Urinary bladder (tissue), 4 donors: ENCODE results near the gene GOSR2. TPM values are rescaled to one million over a fixed set of nuclear protein-coding genes. Genes with fewer than 3 reads are reported as not detected.
"Not testable (repeated sequence)": the region's sequence is repeated elsewhere in the genome, so short reads cannot be mapped to it uniquely, and the experiment has no call there.

Experiments
- DNase-seq: peaks from one replicate; pipeline ENCODE4 v3.0.0-alpha.2; 2015; ENCODE audit errors: extremely low spot score
- H3K27ac ChIP-seq: one replicate; pipeline ENCODE4 v1.5.1; 2013; ENCODE audit warnings: low read depth, mild to moderate bottlenecking, moderate library complexity
- H3K36me3 ChIP-seq: one replicate; pipeline ENCODE4 v1.6.1; 2013; ENCODE audit warnings: mild to moderate bottlenecking, moderate library complexity; ENCODE audit not compliant: insufficient read depth
- H3K4me1 ChIP-seq: one replicate; pipeline ENCODE4 v1.6.1; 2013; ENCODE audit warnings: mild to moderate bottlenecking, moderate library complexity; ENCODE audit not compliant: insufficient read depth
- H3K4me3 ChIP-seq: one replicate; pipeline ENCODE4 v1.5.1; 2013; ENCODE audit warnings: low read depth, low read length
- WGBS: extraction: QIAGEN DNeasy Blood & Tissue Kit; methylation state at CpG from one replicate; pipeline ENCODE4 v1.1.7; 2013; 5-methylcytosine and 5-hydroxymethylcytosine counted together
- polyA plus RNA-seq: library from polyadenylated mRNA; stranded (reverse); fragments of 200-250 nt; gene quantifications from one replicate; pipeline ENCODE4 v1.2.3, GENCODE V29; 2013
- small RNA-seq: library from RNA; depleted of rRNA; stranded (forward); fragments of <200 nt; gene quantifications from one replicate; pipeline ENCODE3, GENCODE V24; 2014
- total RNA-seq: library from RNA; depleted of rRNA; stranded (reverse); fragments of >200 nt; gene quantifications from one replicate; pipeline ENCODE4 v1.2.3, GENCODE V29; 2014
- donor health status: healthy with polysubstance abuse.
- donor health status: healthy.

The GOSR2 gene
- total and polyA plus RNA-seq, 2 donors, result 34.4 to 45.9 TPM

DNA sequence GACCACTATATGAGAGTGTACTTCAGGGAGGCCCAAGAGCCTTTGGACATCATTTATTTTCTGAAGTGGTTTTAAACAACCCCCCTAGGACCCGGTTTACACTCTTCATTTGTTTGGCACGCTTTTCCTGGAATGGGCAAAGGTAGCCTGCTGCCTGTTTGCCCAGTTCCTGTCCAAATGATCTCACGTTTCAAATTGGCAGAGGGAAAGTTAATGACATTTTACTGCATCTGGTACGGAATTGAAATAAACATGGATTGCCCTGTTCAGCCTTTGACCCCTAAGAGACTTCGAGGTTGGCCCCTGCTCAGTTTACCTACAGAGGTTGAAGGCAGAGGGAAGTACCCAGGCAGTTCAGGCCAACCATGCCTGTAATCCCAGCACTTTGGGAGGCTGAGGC is 61.9 kb downstream of the GOSR2 start:
- no peak for DNase-seq
- H3K27ac ChIP-seq, result no peak overlapping the region
- no peak overlapping the region for H3K4me3 ChIP-seq
- no peaks in the 10 kb centered on the region for H3K4me1 ChIP-seq
- no peaks in the 10 kb centered on the region for H3K36me3 ChIP-seq
- WGBS, result 52% methylated on average over 5 of the region's 5 CpGs

DNA sequence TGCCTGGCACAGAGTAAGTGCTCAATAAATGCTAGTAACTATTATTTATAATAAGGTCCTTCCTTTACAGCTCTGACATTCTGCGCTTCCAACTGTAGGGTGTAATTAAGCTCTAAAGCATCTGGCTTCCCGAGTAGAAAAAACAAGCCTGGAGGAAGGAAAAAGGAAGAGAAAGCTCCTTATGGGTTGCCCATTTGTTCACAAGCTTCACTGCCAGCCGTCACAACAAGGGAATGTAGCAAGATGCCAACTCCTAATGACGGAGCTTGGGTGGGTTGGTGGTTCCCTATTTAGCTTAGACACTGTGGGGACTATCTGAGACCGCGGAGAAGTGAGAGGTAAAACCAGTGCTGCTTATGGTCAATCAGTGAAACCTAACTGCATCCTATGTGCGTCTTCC is 63.4 kb downstream of the GOSR2 start:
- H3K36me3 ChIP-seq, result no peaks in the 10 kb centered on the region
- H3K4me3 ChIP-seq, result no peak overlapping the region
- H3K27ac ChIP-seq, result no peak overlapping the region
- no peaks in the 10 kb centered on the region for H3K4me1 ChIP-seq
- DNase-seq, result no peak
- WGBS, result 80% methylated on average over 7 of the region's 7 CpGs

DNA sequence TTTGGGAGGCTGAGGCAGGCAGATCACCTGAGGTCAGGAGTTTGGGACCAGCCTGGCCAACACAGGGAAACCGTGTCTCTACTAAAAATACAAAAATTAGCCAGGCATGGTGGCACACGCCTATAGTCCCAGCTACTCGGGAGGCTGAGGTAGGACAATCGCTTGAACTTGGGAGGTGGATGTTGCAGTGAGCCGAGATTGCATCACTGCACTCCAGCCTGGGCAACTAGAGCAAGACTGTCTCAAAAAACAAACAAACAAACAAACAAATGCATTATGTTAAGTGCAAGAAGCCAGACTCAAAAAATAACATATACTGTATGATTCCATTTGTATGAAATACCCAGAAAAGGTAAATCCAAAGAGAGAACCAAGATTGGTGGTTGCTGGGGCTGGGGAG is 65.0 kb downstream of the GOSR2 start:
- WGBS, result 84% methylated on average over 5 of the region's 5 CpGs
- not testable (repeated sequence) for H3K4me3 ChIP-seq, H3K4me1 ChIP-seq, H3K27ac ChIP-seq, H3K36me3 ChIP-seq, DNase-seq

DNA sequence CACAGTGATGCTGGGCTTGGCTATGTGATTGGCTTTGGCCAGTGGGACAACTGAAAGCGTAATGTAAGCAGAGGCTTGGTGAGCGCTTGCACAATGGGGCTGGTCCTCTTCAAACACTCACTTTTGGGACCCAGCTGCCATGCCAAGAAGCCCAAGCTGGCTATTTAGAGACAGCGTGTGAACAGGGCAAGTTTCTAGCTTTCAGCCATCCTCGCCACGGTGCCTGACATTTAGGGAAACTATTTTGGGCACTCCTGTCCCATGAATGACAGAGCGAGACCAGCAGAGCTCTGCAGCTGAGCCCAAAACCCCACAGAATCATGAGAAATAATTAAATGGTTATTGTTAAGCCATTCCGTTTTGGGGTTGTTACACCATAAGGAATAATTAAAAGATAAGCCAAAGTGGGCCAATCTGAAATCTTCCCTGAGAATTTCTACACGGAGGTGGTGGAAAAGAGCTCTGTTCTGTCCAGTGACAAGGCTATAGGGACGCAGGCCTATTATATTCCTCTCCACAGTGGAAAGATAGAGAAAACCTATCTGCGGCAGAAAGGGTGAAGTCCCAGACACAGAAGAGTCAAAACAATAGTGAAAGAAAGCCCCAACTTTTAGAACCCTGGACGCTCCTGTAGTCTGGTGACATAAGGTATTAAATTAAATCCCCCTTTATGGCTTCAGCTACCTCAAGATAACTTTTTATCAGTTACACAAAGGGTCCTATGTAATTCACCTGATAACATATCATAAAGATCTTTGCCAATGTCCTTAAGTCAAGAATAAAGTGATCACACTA is 66.9 kb downstream of the GOSR2 start:
- Histone ChIP-seq H3K36me3 (no peaks in the 10 kb centered on the region), H3K27ac (no peak overlapping the region), H3K4me1 (no peaks in the 10 kb centered on the region), H3K4me3 (no peak overlapping the region)
- WGBS, result 59% methylated on average over 11 of the region's 11 CpGs
- no peak for DNase-seq

DNA sequence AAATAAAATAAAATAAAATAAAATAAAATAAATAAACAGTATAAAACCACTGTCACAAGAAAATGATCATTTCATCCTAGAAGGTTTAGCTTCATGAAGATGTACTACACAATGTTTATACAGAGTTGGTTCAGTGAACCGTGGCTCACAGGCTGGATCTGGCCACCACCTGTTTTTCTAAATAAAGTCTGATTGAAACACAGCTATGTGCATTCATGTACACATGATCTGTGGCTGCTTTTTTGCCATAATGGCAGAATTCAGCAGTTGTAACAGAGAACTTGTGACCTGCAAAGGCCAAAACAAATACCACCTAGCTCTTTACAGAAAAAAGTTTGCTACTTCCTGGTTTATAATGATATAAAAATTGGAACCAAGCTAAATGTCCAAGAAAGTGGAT is 68.7 kb downstream of the GOSR2 start:
- Histone ChIP-seq H3K4me1 (no peaks in the 10 kb centered on the region), H3K4me3 (no peak overlapping the region), H3K36me3 (no peaks in the 10 kb centered on the region), H3K27ac (no peak overlapping the region)
- WGBS, result 49% methylated on average over 1 of the region's 1 CpG
- DNase-seq, result no peak

Small RNA genes within 50 kb of the gene (small RNA-seq; reads per million reads assigned to genes)
- not detected for gene MIR5089
- not detected for gene RNU6ATAC3P

Other genes starting within 250 kb of the GOSR2 start
- gene WNT3, start 104.5 kb upstream of the GOSR2 start, total RNA-seq, result 0.90 TPM
- 0.54 TPM for gene WNT3, start 104.5 kb upstream of the GOSR2 start, polyA plus RNA-seq
- gene WNT9B, start 71.6 kb upstream of the GOSR2 start, total RNA-seq, result not detected
- gene WNT9B, start 71.6 kb upstream of the GOSR2 start, polyA plus RNA-seq, result 0.48 TPM
- not detected for gene RPRML, start 56.1 kb downstream of the GOSR2 start, total RNA-seq
- gene RPRML, start 56.1 kb downstream of the GOSR2 start, polyA plus RNA-seq, result not detected